Adipose tissue (tissue), 3 donors: ENCODE results near the gene RELN. TPM values are rescaled to one million over a fixed set of nuclear protein-coding genes. Genes with fewer than 3 reads are reported as not detected.
"Not testable (repeated sequence)": the region's sequence is repeated elsewhere in the genome, so short reads cannot be mapped to it uniquely, and the experiment has no call there.

Experiments
- H3K27ac ChIP-seq: one replicate; pipeline ENCODE4 v1.5.1; 2013; ENCODE audit warnings: low read depth, low read length
- WGBS, 3 donors: extraction: QIAGEN DNeasy Blood & Tissue Kit; methylation state at CpG; one replicate each; pipeline ENCODE4 v1.1.7; 2013; 5-methylcytosine and 5-hydroxymethylcytosine counted together
- polyA plus RNA-seq, 3 donors: library from polyadenylated mRNA; stranded (reverse); fragments of 200-250 nt; gene quantifications; one replicate each; pipeline ENCODE4 v1.2.3, GENCODE V29; 2013
- donor health status: healthy with polysubstance abuse.
- donor health status: Bipolar disorder and iron deficiency.
- donor health status: healthy.

RELN gene
- polyA plus RNA-seq, 3 donors: 0.59 to 3.8 (median 2.0) TPM

GRCh38 chr7:103918631-103919271 lies 70.7 kb downstream of the RELN start:
- 45 to 59% (median 45%) methylated on average over 5 of the region's 5 CpGs for WGBS, 3 donors
- H3K27ac ChIP-seq: no peak overlapping the region

GRCh38 chr7:103915680-103916357 lies 73.6 kb downstream of the RELN start:
- no peak overlapping the region for H3K27ac ChIP-seq
- WGBS, 3 donors: 51 to 63% (median 58%) methylated on average over 1 of the region's 1 CpG

GRCh38 chr7:103914147-103914899 lies 75.1 kb downstream of the RELN start:
- 75 to 80% (median 76%) methylated on average over 6 of the region's 6 CpGs for WGBS, 3 donors
- H3K27ac ChIP-seq: no peak overlapping the region

GRCh38 chr7:103912891-103913605 lies 76.4 kb downstream of the RELN start:
- no peak overlapping the region for H3K27ac ChIP-seq
- 33 to 59% (median 47%) methylated on average over 1 of the region's 1 CpG for WGBS, 3 donors

- H3K27ac ChIP-seq: not testable (repeated sequence)
- WGBS, 3 donors: 90 to 100% (median 97%) methylated on average over 1 of the region's 1 CpG
Measured at GRCh38 chr7:103911015-103911414, 78.4 kb downstream of the RELN start.

- H3K27ac ChIP-seq: no peak overlapping the region
- 63 to 76% (median 72%) methylated on average over 2 of the region's 2 CpGs for WGBS, 3 donors
Measured at GRCh38 chr7:103905997-103906396, 83.5 kb downstream of the RELN start.

- WGBS, 3 donors: 6 to 35% (median 7%) methylated on average over 3 of the region's 3 CpGs
Measured at GRCh38 chr7:103902917-103903316, 86.5 kb downstream of the RELN start.

GRCh38 chr7:103896826-103897225 lies 92.6 kb downstream of the RELN start:
- WGBS, 3 donors: 79 to 89% (median 87%) methylated on average over 4 of the region's 4 CpGs

More at GRCh38 chr7:103902917-103903316, 86.5 kb downstream of the RELN start:
- H3K27ac ChIP-seq: no peak overlapping the region

GRCh38 chr7:103894656-103895596 lies 94.5 kb downstream of the RELN start:
- 55 to 65% (median 65%) methylated on average over 10 of the region's 10 CpGs for WGBS, 3 donors
- H3K27ac ChIP-seq: no peak overlapping the region

More at GRCh38 chr7:103896826-103897225, 92.6 kb downstream of the RELN start:
- not testable (repeated sequence) for H3K27ac ChIP-seq

GRCh38 chr7:103893350-103893749 lies 96.1 kb downstream of the RELN start:
- no peak overlapping the region for H3K27ac ChIP-seq
- 79 to 83% (median 82%) methylated on average over 2 of the region's 2 CpGs for WGBS, 3 donors

- 48 to 62% (median 54%) methylated on average over 3 of the region's 3 CpGs for WGBS, 3 donors
Measured at GRCh38 chr7:103889451-103889850, 100.0 kb downstream of the RELN start.

GRCh38 chr7:103888603-103889153 lies 100.8 kb downstream of the RELN start:
- H3K27ac ChIP-seq: no peak overlapping the region
- WGBS, 3 donors: 62 to 77% (median 65%) methylated on average over 6 of the region's 6 CpGs

More at GRCh38 chr7:103889451-103889850, 100.0 kb downstream of the RELN start:
- no peak overlapping the region for H3K27ac ChIP-seq

- WGBS, 3 donors: 66 to 84% (median 74%) methylated on average over 2 of the region's 2 CpGs
- H3K27ac ChIP-seq: no peak overlapping the region
Measured at GRCh38 chr7:103887853-103888602, 101.4 kb downstream of the RELN start.

- no peak overlapping the region for H3K27ac ChIP-seq
- WGBS, 3 donors: 53 to 65% (median 56%) methylated on average over 3 of the region's 3 CpGs
Measured at GRCh38 chr7:103887050-103887449, 102.4 kb downstream of the RELN start.

- 82 to 91% (median 88%) methylated on average over 3 of the region's 3 CpGs for WGBS, 3 donors
- no peak overlapping the region for H3K27ac ChIP-seq
Measured at GRCh38 chr7:103879928-103880600, 109.4 kb downstream of the RELN start.

- 54 to 74% (median 71%) methylated on average over 1 of the region's 1 CpG for WGBS, 3 donors
- no peak overlapping the region for H3K27ac ChIP-seq
Measured at GRCh38 chr7:103879411-103879810, 110.0 kb downstream of the RELN start.
